Upper lobe of left lung (tissue), 4 donors: ENCODE measurements around the gene TLCD3A.

ENCODE experiments used
- EP300 ChIP-seq, 4 donors: sonication (generic); formaldehyde crosslinking; IDR thresholded peaks; one replicate each; pipeline ENCODE4 v1.5.1; 2017; ENCODE audit warnings: antibody characterized with exemption in 4 of 4, control low read depth in 2 of 4
- TF ChIP-seq, protein P1 (sequence below), 6 experiments: fragments of 450-650 bp in 4 of 6; fragments of 200-600 bp in 2 of 6; sonication (generic) in 2 of 6; IDR thresholded peaks; one replicate each; pipeline ENCODE4 v1.5.1; 2016 to 2019; ENCODE audit warnings: antibody characterized with exemption in 6 of 6

DNA sequence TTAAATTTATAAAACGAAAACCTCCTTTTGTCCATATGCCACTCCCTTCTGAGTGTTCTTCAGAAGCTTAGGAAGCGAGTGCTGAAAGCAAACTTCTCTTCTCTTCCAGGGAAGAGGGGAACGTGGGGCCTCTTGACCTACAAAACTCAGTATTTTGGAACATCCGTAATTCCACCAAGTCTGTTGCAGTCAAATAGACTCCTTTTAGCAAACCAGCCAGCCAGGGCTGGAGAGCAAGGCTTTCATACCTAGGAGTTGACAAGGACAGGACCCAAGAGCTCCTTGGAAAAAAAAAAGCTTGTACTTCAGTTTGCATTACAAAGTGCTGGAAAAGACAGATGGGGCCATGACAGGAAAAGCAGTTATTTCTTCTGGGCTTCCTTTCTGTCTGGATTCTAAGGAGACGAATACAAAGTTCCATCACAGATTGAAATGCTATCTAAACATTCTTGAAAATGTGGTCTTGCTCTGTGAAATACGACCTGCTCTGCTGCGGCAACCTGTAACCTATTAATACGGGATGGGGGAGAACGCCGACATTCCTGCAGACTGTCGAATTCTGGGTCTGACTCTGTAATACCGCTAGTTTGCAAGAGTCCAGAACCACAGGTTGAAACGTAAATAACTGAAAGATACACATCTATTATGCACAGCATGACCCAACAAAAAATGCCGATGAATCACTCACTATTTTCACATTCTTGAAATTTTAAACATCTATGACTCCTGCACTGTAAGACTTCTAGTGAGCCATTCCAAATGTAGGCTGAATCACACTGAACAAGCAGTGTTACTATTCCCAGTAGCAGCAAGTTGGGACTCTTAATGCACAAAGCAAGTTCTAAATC, 38.4 kb upstream of the TLCD3A start:
- TF ChIP-seq, protein P1, sequence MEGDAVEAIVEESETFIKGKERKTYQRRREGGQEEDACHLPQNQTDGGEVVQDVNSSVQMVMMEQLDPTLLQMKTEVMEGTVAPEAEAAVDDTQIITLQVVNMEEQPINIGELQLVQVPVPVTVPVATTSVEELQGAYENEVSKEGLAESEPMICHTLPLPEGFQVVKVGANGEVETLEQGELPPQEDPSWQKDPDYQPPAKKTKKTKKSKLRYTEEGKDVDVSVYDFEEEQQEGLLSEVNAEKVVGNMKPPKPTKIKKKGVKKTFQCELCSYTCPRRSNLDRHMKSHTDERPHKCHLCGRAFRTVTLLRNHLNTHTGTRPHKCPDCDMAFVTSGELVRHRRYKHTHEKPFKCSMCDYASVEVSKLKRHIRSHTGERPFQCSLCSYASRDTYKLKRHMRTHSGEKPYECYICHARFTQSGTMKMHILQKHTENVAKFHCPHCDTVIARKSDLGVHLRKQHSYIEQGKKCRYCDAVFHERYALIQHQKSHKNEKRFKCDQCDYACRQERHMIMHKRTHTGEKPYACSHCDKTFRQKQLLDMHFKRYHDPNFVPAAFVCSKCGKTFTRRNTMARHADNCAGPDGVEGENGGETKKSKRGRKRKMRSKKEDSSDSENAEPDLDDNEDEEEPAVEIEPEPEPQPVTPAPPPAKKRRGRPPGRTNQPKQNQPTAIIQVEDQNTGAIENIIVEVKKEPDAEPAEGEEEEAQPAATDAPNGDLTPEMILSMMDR (IDR thresholded peaks at IDR 0.05) = no peak
- no peak for TF ChIP-seq EP300 (IDR thresholded peaks at IDR 0.05)
